ENCODE results near the gene TWF1. TPM values are rescaled to one million over a fixed set of nuclear protein-coding genes. Genes with fewer than 3 reads are reported as not detected.

The TWF1 gene
- total RNA-seq, 1 donor from 2014 or later = 52.1 TPM

DNA sequence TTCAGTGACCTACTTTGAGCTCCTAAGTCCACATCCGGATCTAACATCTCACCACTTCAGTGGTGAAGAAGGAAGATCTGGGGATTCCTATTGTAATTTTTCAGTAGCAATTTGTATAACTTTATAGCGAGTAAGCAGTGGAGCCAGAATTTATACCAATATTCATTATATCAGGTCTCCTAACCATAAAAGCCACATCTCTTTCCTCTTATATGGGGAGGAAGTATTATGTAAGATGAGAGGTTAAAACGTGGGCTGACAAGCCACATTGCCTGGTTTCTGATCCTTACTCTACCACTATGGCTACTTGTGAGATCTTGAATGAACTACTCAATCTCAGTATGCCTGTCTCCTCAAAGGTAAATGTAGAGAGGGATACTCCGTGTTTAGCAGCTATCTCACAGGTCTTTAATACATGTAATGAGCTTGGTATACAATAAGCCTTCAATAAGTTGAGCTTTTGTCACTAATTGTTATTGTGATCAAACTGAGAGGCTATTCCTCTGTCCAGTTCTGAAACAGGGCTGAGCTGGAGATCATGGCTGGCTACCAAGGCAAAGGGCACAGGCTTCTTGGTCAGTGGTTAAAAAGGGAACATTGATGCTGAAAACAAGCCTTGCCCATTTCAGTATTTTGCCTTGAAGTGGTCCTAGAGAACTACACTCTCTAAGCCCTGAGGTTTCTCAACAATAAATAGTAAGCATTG lies 26.5 kb upstream of the TWF1 start:
- Histone ChIP-seq H3K4me3 (no peak overlapping the region), H3K4me1 (peaks cover 13% of the 10 kb centered on the region), H3K27ac (no peak overlapping the region), H3K36me3 (no peaks in the 10 kb centered on the region), H3K9me3 (no peaks in the 10 kb centered on the region), H3K27me3 (peaks cover 4% of the 10 kb centered on the region)
- TF ChIP-seq, protein P1, sequence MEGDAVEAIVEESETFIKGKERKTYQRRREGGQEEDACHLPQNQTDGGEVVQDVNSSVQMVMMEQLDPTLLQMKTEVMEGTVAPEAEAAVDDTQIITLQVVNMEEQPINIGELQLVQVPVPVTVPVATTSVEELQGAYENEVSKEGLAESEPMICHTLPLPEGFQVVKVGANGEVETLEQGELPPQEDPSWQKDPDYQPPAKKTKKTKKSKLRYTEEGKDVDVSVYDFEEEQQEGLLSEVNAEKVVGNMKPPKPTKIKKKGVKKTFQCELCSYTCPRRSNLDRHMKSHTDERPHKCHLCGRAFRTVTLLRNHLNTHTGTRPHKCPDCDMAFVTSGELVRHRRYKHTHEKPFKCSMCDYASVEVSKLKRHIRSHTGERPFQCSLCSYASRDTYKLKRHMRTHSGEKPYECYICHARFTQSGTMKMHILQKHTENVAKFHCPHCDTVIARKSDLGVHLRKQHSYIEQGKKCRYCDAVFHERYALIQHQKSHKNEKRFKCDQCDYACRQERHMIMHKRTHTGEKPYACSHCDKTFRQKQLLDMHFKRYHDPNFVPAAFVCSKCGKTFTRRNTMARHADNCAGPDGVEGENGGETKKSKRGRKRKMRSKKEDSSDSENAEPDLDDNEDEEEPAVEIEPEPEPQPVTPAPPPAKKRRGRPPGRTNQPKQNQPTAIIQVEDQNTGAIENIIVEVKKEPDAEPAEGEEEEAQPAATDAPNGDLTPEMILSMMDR (IDR thresholded peaks at IDR 0.05) = no peak
- no peak for ATAC-seq
- no peak for DNase-seq
- intact Hi-C loops (cut with DNase I) = no loop called here

DNA sequence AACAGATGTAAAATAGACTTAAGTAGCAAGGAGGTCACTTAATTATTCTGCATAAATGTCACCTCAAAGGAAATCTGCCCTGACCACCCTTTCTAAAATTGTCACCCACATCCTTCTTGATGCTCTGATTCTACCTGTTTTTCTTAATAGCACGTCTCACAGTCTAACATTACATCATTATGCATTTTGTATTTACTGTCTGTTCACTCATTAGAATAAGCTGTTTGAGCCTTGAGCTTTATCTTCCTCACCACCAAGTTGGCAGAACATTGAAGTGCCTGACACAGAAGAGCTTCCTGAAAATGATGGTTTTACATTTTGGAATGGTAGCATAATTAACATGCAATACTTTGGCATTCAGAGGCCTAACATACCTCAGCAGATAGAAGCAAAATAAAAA lies 21.0 kb upstream of the TWF1 start:
- ATAC-seq (no peak), DNase-seq (no peak)
- no peaks in the 10 kb centered on the region for H3K4me1 ChIP-seq
- H3K9me3 ChIP-seq = no peaks in the 10 kb centered on the region
- no peak overlapping the region for H3K4me3 ChIP-seq
- TF ChIP-seq, protein P1 (IDR thresholded peaks at IDR 0.05) = no peak
- no peak overlapping the region for H3K27ac ChIP-seq
- H3K36me3 ChIP-seq = no peaks in the 10 kb centered on the region
- intact Hi-C loops (cut with DNase I) = no loop called here
- peaks cover 4% of the 10 kb centered on the region for H3K27me3 ChIP-seq

DNA sequence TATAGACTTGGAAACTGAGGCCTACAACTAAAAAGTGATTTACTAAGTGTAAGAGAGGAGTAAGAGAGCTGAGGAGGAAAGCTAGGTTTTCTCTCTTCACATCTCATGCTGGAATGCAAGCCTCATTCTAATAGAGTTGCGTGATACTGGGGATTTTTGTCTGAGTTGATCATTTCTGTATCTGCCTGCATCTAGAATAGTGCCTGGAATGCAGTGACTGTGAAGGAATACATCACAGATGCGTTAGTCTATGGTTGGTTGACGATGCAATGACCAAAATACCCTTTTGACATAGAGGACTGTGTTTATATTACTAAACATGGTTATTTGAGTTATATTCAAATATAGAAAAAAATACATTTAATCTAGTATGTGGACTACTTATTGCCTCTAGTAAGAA lies 20.6 kb upstream of the TWF1 start:
- Histone ChIP-seq H3K4me3 (no peak overlapping the region), H3K36me3 (no peaks in the 10 kb centered on the region), H3K27ac (no peak overlapping the region), H3K27me3 (peaks cover 1% of the 10 kb centered on the region), H3K9me3 (no peaks in the 10 kb centered on the region), H3K4me1 (no peaks in the 10 kb centered on the region)
- intact Hi-C loops (cut with DNase I) = no loop called here
- TF ChIP-seq, protein P1 (IDR thresholded peaks at IDR 0.05) = no peak
- no peak for ATAC-seq
- no peak for DNase-seq

GRCh38 chr12:43824207-43824775 lies 18.2 kb upstream of the TWF1 start:
- no peaks in the 10 kb centered on the region for H3K4me1 ChIP-seq
- no peaks in the 10 kb centered on the region for H3K27me3 ChIP-seq
- no peaks in the 10 kb centered on the region for H3K9me3 ChIP-seq
- no peak overlapping the region for H3K4me3 ChIP-seq
- H3K27ac ChIP-seq = no peak overlapping the region
- H3K36me3 ChIP-seq = no peaks in the 10 kb centered on the region
- ATAC-seq = no peak
- no peak for DNase-seq
- intact Hi-C loops (cut with DNase I) = no loop called here
- TF ChIP-seq, protein P1 (IDR thresholded peaks at IDR 0.05) = no peak

GRCh38 chr12:43816168-43816567 lies 10.1 kb upstream of the TWF1 start:
- peaks cover 14% of the 10 kb centered on the region for H3K27me3 ChIP-seq
- no peak overlapping the region for H3K27ac ChIP-seq
- intact Hi-C loops (cut with DNase I) = no loop called here
- no peak overlapping the region for H3K4me3 ChIP-seq
- no peaks in the 10 kb centered on the region for H3K9me3 ChIP-seq
- no peaks in the 10 kb centered on the region for H3K4me1 ChIP-seq
- no peaks in the 10 kb centered on the region for H3K36me3 ChIP-seq
- TF ChIP-seq, protein P1 (IDR thresholded peaks at IDR 0.05) = no peak
- DNase-seq (no peak), ATAC-seq (no peak)
